GM10266 (cell line): ENCODE measurements around the gene PVRIG.
"Not testable (repeated sequence)": the region's sequence is repeated elsewhere in the genome, so short reads cannot be mapped to it uniquely, and the experiment has no call there.

ENCODE experiments used
- DNase-seq: peaks from one replicate; pipeline ENCODE4 v3.0.0; 2012; ENCODE audit errors: extremely low spot score
- CTCF ChIP-seq: IDR thresholded peaks from 2 replicates; pipeline ENCODE4 v1.5.1; 2012; ENCODE audit warnings: mild to moderate bottlenecking, low read depth; ENCODE audit not compliant: control insufficient read depth, insufficient read depth; ENCODE audit errors: missing control alignments

The PVRIG gene

DNA sequence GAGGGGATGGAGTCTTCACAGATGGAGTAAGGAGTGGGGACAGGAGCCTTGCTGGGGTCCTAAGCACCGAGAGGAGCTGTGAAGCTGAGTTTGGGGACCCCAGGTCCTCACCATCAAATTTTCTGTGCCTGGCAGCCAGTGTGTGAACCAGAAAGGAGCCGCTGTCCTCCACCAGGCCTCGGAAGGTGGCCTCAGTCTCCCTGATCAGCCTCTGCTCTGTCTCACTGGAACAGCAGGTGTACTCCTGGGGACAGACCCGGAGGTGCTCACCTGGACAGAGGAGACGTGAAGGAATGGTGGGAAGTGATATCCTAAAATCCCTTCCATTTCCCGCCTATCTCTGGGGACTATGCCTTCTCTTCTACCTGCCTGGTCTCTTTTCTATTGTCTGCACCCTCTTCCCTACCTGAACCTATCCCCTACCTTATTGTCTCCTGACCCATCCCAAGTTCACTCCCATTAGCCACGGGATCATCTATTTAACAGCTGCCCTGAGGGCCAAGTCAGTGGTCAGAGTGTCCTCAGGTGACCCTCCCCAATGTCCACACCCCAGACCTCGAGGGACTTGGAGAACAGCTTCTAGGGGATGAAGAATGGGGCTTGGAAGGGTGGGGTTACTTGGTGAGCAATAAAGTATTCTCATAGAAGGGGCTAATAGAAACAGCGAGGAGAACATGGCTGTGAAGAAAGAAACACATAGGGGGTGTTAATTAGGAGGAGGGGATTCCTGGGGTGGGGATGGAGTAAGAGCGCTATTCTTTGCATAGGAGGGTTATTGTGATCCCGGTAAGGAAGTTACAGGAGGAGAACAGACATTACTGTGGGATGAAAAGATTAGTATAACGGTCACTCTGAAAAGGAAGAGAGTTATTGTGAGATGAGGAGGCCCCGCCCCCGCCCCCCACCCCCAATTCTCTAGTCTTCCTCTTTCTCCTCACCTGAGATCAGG lies 43.4 kb upstream of the PVRIG start:
- no peak for TF ChIP-seq CTCF
- DNase-seq: peak; percentile 10

- DNase-seq: peak; percentile 97
- TF ChIP-seq CTCF: no peak
Observed at GRCh38 chr7:100177045-100178001, 42.4 kb upstream of the PVRIG start, which contains the start of the genes GPC2 and STAG3. TSS of gene GPC2 (minus strand) at chr7:100177381. CDS start at chr7:100177199, 182 bp downstream. TSS of gene STAG3 (plus strand) at chr7:100177918. CDS start at chr7:100180557, 2,639 bp downstream.

DNA sequence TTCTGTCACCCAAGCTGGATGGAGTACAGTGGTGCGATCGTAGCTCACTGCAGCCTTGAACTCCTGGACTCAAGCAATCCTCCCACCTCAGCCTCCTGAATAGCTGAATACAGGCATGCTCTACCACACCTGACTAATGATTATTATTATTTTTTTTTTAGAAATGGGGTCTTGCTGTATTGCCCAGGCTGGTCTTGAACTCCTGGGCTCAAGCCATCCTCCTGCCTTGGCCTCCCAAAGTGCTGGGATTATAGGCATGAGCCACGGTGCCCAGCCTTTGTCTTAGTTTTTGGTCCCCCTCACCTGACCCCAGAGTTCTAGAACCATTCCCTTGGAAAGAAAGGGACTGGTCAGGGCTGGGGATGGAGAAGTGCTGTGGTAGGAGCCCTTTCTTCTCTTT lies 39.7 kb upstream of the PVRIG start:
- DNase-seq: not testable (repeated sequence)

- not testable (repeated sequence) for DNase-seq
Observed at GRCh38 chr7:100182616-100183015, 37.1 kb upstream of the PVRIG start.

GRCh38 chr7:100183090-100183489 lies 36.7 kb upstream of the PVRIG start:
- DNase-seq: not testable (repeated sequence)

GRCh38 chr7:100185726-100186125 lies 34.0 kb upstream of the PVRIG start:
- DNase-seq: no peak
- TF ChIP-seq CTCF: no peak

- no peak for DNase-seq
- no peak for TF ChIP-seq CTCF
Observed at GRCh38 chr7:100189061-100189460, 30.7 kb upstream of the PVRIG start.

GRCh38 chr7:100190048-100190711 lies 29.6 kb upstream of the PVRIG start:
- DNase-seq: peak; percentile 23
- TF ChIP-seq CTCF: peak; percentile 57
